HEK293 (cell line): ENCODE results near the gene CACNA1B.

Experiments
- CTCF ChIA-PET: fragments of 350-600 bp; formaldehyde crosslinking; extraction: SDS; loops from one replicate; lab custom pipeline; 2021; ENCODE audit warnings: antibody characterized with exemption; lab: Yijun Ruan, JAX
- POLR2A ChIA-PET: fragments of 300-600 bp; formaldehyde crosslinking; extraction: SDS; loops from one replicate; lab custom pipeline; 2020; ENCODE audit warnings: antibody characterized with exemption, inconsistent platforms; lab: Yijun Ruan, JAX
- H3K27ac ChIP-seq: fragments of 200-500 bp; sonication (Bioruptor generic); 2 replicates; pipeline ENCODE4 v1.5.1; 2014; ENCODE audit warnings: low read depth, low read length, control low read depth, inconsistent platforms; ENCODE audit errors: extremely low read depth
- H3K36me3 ChIP-seq, 2 experiments: fragments of 200-500 bp in 1 of 2; sonication (Bioruptor generic) in 1 of 2; 1 replicate in 1 of 2; 2 replicates in 1 of 2; pipeline ENCODE4 v1.5.1; 2014 to 2017; ENCODE audit warnings: inconsistent platforms in 2 of 2, low read length in 2 of 2; ENCODE audit not compliant: control insufficient read depth in 2 of 2, insufficient read depth in 1 of 2
- H3K4me1 ChIP-seq: fragments of 200-500 bp; sonication (Bioruptor generic); 2 replicates; pipeline ENCODE4 v1.5.1; 2014; ENCODE audit warnings: mild to moderate bottlenecking, low read length, inconsistent platforms; ENCODE audit not compliant: control insufficient read depth, insufficient read depth
- H3K4me3 ChIP-seq: 2 replicates; pipeline ENCODE4 v1.5.1; 2011; ENCODE audit warnings: low read depth, mild to moderate bottlenecking, control low read depth, low read length, moderate library complexity
- H3K9me3 ChIP-seq: fragments of 200-500 bp; sonication (Bioruptor generic); 2 replicates; pipeline ENCODE4 v1.5.1; 2014; ENCODE audit warnings: low read depth, low read length, inconsistent platforms; ENCODE audit not compliant: control insufficient read depth, insufficient read depth
- ATF2 ChIP-seq: fragments of 450-650 bp; formaldehyde crosslinking; IDR thresholded peaks from 2 replicates; pipeline ENCODE4 v1.5.1; 2016; ENCODE audit warnings: missing biosample characterization, missing genetic modification characterization, low read depth
- GLI2 ChIP-seq: fragments of 450-650 bp; formaldehyde crosslinking; IDR thresholded peaks from 2 replicates; pipeline ENCODE4; 2017; ENCODE audit warnings: missing biosample characterization, missing genetic modification characterization, low read depth, borderline replicate concordance
- TRIM28 ChIP-seq: IDR thresholded peaks from 2 replicates; pipeline ENCODE4 v1.6.1; 2011; ENCODE audit warnings: low read length, control low read depth, borderline replicate concordance
- WT1 ChIP-seq: fragments of 450-650 bp; formaldehyde crosslinking; IDR thresholded peaks from 2 replicates; pipeline ENCODE4 v1.5.1; 2016; ENCODE audit warnings: missing biosample characterization, missing genetic modification characterization
- ZNF146 ChIP-seq: fragments of 450-650 bp; formaldehyde crosslinking; IDR thresholded peaks from 2 replicates; pipeline ENCODE4 v1.5.1; 2016; ENCODE audit warnings: missing biosample characterization, missing genetic modification characterization
- ZNF311 ChIP-seq: fragments of 450-650 bp; formaldehyde crosslinking; IDR thresholded peaks from 2 replicates; pipeline ENCODE4 v1.5.1; 2017; ENCODE audit warnings: missing biosample characterization, missing genetic modification characterization, borderline replicate concordance
- ZNF341 ChIP-seq: fragments of 450-650 bp; formaldehyde crosslinking; IDR thresholded peaks from 2 replicates; pipeline ENCODE4; 2016; ENCODE audit warnings: low read depth, missing biosample characterization, missing genetic modification characterization
- ZNF555 ChIP-seq: fragments of 450-650 bp; formaldehyde crosslinking; conservative IDR thresholded peaks from 2 replicates; pipeline ENCODE4 v1.5.1; 2017; ENCODE audit warnings: missing biosample characterization, mild to moderate bottlenecking, missing genetic modification characterization, inconsistent platforms
- ZNF580 ChIP-seq: fragments of 450-650 bp; formaldehyde crosslinking; IDR thresholded peaks from 2 replicates; pipeline ENCODE4 v1.5.1; 2016; ENCODE audit warnings: missing biosample characterization, missing genetic modification characterization
- ZNF645 ChIP-seq: fragments of 450-650 bp; formaldehyde crosslinking; IDR thresholded peaks from 2 replicates; pipeline ENCODE4; 2016; ENCODE audit warnings: missing biosample characterization, missing genetic modification characterization
- ZNF701 ChIP-seq: fragments of 450-650 bp; formaldehyde crosslinking; IDR thresholded peaks from 2 replicates; pipeline ENCODE4 v1.5.1; 2016; ENCODE audit warnings: missing biosample characterization, missing genetic modification characterization
- ZNF830 ChIP-seq: fragments of 450-650 bp; IDR thresholded peaks from 2 replicates; pipeline ENCODE4 v1.5.0; 2018; ENCODE audit warnings: missing biosample characterization, missing genetic modification characterization, low read depth, mild to moderate bottlenecking, moderate library complexity
- ZSCAN30 ChIP-seq: fragments of 450-650 bp; IDR thresholded peaks from 2 replicates; pipeline ENCODE4 v1.5.1; 2018; ENCODE audit warnings: missing biosample characterization, mild to moderate bottlenecking, missing genetic modification characterization, moderate library complexity
- TF ChIP-seq, protein P1 (sequence below): fragments of 450-650 bp; formaldehyde crosslinking; IDR thresholded peaks from 2 replicates; pipeline ENCODE4 v1.5.1; 2016; ENCODE audit warnings: missing biosample characterization, missing genetic modification characterization
- TF ChIP-seq, protein P2 (sequence below): fragments of 450-650 bp; formaldehyde crosslinking; conservative IDR thresholded peaks from 2 replicates; pipeline ENCODE4 v1.5.1; 2016; ENCODE audit warnings: low read depth, missing biosample characterization, missing genetic modification characterization

The CACNA1B gene

GRCh38 chr9:137971477-137972138, 94.0 kb downstream of the CACNA1B start:
- ChIA-PET POLR2A (no interaction called here), CTCF (interaction anchor here (0.9 kb wide), 1 partner anchor 10 kb away, joined by 3 read pairs; no protein-coding TSS in a partner anchor)
- Histone ChIP-seq H3K27ac (no peak overlapping the region), H3K4me3 (no peak overlapping the region), H3K9me3 (no peaks in the 10 kb centered on the region), H3K4me1 (no peaks in the 10 kb centered on the region), H3K36me3 (no peaks in the 10 kb centered on the region)
- TF ChIP-seq TRIM28 = no peak
- no peak for TF ChIP-seq ATF2 (tag by site-specific recombination)
- TF ChIP-seq ZNF701 (tag by site-specific recombination) = no peak
- TF ChIP-seq ZSCAN30 (tag by site-specific recombination) = no peak
- no peak for TF ChIP-seq ZNF555 (tag by site-specific recombination)
- no peak for TF ChIP-seq ZNF146 (tag by site-specific recombination)
- TF ChIP-seq GLI2 (tag by site-specific recombination) = no peak
- no peak for TF ChIP-seq ZNF341
- TF ChIP-seq, protein P1, sequence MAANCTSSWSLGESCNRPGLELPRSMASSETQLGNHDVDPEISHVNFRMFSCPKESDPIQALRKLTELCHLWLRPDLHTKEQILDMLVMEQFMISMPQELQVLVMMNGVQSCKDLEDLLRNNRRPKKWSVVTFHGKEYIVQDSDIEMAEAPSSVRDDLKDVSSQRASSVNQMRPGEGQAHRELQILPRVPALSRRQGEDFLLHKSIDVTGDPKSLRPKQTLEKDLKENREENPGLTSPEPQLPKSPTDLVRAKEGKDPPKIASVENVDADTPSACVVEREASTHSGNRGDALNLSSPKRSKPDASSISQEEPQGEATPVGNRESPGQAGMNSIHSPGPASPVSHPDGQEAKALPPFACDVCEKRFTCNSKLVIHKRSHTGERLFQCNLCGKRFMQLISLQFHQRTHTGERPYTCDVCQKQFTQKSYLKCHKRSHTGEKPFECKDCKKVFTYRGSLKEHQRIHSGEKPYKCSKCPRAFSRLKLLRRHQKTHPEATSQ (tag by site-specific recombination) = no peak
- TF ChIP-seq, protein P2, sequence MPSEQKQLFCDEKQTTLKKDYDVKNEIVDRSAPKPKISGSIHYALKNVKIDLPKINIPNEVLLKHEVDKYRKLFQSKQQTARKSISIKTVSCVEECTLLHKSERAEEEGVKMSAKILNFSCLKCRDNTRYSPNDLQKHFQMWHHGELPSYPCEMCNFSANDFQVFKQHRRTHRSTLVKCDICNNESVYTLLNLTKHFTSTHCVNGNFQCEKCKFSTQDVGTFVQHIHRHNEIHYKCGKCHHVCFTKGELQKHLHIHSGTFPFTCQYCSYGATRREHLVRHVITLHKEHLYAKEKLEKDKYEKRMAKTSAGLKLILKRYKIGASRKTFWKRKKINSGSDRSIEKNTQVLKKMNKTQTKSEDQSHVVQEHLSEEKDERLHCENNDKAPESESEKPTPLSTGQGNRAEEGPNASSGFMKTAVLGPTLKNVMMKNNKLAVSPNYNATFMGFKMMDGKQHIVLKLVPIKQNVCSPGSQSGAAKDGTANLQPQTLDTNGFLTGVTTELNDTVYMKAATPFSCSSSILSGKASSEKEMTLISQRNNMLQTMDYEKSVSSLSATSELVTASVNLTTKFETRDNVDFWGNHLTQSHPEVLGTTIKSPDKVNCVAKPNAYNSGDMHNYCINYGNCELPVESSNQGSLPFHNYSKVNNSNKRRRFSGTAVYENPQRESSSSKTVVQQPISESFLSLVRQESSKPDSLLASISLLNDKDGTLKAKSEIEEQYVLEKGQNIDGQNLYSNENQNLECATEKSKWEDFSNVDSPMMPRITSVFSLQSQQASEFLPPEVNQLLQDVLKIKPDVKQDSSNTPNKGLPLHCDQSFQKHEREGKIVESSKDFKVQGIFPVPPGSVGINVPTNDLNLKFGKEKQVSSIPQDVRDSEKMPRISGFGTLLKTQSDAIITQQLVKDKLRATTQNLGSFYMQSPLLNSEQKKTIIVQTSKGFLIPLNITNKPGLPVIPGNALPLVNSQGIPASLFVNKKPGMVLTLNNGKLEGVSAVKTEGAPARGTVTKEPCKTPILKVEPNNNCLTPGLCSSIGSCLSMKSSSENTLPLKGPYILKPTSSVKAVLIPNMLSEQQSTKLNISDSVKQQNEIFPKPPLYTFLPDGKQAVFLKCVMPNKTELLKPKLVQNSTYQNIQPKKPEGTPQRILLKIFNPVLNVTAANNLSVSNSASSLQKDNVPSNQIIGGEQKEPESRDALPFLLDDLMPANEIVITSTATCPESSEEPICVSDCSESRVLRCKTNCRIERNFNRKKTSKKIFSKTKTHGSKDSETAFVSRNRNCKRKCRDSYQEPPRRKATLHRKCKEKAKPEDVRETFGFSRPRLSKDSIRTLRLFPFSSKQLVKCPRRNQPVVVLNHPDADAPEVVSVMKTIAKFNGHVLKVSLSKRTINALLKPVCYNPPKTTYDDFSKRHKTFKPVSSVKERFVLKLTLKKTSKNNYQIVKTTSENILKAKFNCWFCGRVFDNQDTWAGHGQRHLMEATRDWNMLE (tag by site-specific recombination) = no peak
- no peak for TF ChIP-seq ZNF645 (tag by site-specific recombination)
- TF ChIP-seq ZNF311 (tag by site-specific recombination) = no peak
- no peak for TF ChIP-seq WT1 (tag by site-specific recombination)

GRCh38 chr9:137972355-137972987, 94.9 kb downstream of the CACNA1B start:
- Histone ChIP-seq H3K36me3 (no peaks in the 10 kb centered on the region), H3K4me1 (no peaks in the 10 kb centered on the region), H3K4me3 (no peak overlapping the region), H3K27ac (no peak overlapping the region), H3K9me3 (no peaks in the 10 kb centered on the region)
- CTCF ChIA-PET = interaction anchor here (1.2 kb wide), 1 partner anchor 9 kb away, joined by 3 read pairs; no protein-coding TSS in a partner anchor
- POLR2A ChIA-PET = no interaction called here
- no peak for TF ChIP-seq ZNF830 (tag by site-specific recombination)
- TF ChIP-seq ZNF580 (tag by site-specific recombination) = no peak
